IPS-15b (cell line): ENCODE measurements around the gene MYLK2.

Experiments
- H3K27me3 ChIP-seq: one replicate; pipeline ENCODE4 v1.6.1; 2013; ENCODE audit warnings: low read length; ENCODE audit not compliant: control insufficient read depth, insufficient read depth
- H3K36me3 ChIP-seq: one replicate; pipeline ENCODE4 v1.6.1; 2013; ENCODE audit warnings: low read length; ENCODE audit not compliant: control insufficient read depth, insufficient read depth
- H3K4me1 ChIP-seq: one replicate; pipeline ENCODE4 v1.6.1; 2013; ENCODE audit warnings: mild to moderate bottlenecking, low read length; ENCODE audit not compliant: control insufficient read depth, insufficient read depth
- H3K4me3 ChIP-seq: one replicate; pipeline ENCODE4 v1.5.1; 2013; ENCODE audit warnings: low read depth, low read length
- H3K9ac ChIP-seq: one replicate; pipeline ENCODE4 v1.6.1; 2013; ENCODE audit warnings: low read depth, mild to moderate bottlenecking, low read length
- H3K9me3 ChIP-seq: one replicate; pipeline ENCODE4 v1.6.1; 2013; ENCODE audit warnings: mild to moderate bottlenecking, low read length; ENCODE audit not compliant: control insufficient read depth, insufficient read depth

Gene MYLK2

DNA sequence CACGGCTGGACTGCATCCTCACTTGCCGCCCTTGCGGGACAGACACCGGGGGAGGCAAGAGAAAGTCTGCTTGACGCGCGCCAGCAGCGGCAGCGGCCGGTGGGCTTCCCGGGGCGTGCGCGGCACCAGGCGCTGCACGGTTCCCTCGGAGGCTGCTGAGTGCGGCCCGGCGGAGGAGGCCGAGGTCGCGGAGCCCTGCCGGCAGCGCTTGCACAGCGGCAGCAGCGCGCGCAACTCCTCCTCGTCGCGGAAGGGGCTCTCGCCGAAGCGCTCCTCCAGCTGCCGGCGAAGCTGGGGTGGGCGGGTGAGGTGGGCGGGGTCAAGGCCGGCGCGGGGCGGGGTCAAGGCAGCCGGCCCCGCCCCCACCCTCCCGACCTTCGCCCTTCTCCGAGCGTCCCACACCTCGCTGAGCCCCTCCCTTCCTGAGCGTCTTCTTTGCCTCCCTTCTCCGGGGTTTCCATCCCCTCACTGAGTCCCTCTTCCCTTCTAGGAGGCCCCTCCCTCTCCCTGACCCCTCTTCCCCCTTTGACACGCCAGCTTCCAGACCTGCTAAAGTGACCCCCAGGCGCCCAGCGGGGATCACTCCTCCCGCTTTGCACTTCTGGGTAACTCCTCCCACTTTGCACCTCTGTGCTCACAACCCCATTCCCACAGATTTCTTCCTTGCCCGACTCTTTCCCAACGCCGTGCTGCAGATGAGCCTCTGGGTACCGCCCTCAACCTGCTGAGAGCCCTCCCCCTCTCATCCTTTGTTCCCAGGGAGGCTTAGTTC lies 42.4 kb downstream of the MYLK2 start:
- Histone ChIP-seq H3K9ac (no peak overlapping the region), H3K4me3 (peak overlapping the region; percentile 86), H3K4me1 (peaks cover 8% of the 10 kb centered on the region), H3K27me3 (peaks cover 12% of the 10 kb centered on the region), H3K9me3 (no peaks in the 10 kb centered on the region), H3K36me3 (no peaks in the 10 kb centered on the region)

DNA sequence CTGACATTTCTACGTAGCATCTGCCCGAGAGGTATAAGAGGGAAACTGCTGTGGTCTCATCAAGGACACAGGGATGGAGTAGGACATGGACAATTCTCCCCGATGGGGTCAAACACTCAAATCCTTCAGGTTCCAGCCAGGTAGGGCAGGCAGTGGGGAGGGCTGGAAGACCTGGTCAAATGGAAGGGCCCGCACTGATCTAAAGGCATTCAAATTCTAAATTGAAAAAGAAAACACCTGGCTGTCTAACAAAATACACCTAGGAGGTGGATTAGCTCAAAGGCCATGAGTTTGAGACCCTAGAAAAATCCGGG lies 43.0 kb downstream of the MYLK2 start:
- Histone ChIP-seq H3K27me3 (peaks cover 12% of the 10 kb centered on the region), H3K4me3 (peak overlapping the region; percentile 86), H3K4me1 (peaks cover 5% of the 10 kb centered on the region), H3K9ac (no peak overlapping the region), H3K36me3 (no peaks in the 10 kb centered on the region), H3K9me3 (no peaks in the 10 kb centered on the region)

DNA sequence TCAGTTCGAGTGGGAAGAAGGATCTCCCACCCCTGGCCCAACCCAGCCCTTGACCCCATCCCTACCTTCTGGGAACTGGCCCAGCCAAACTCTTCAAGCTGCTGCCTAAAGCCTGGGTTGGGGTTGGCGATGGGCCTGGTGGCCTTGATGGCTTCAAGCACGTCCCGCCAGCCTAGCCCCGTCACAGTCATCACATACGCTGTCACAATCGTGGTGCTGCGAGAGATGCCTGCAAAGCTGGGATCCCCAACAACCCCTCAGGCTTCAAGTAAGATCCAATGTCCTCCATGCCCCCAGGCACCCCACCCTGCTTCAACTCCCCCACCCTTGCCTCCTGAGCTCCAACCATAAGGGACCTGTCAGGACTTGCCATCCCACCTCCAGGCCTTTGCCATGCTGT lies 43.4 kb downstream of the MYLK2 start:
- H3K36me3 ChIP-seq: no peaks in the 10 kb centered on the region
- H3K9me3 ChIP-seq: no peaks in the 10 kb centered on the region
- no peak overlapping the region for H3K9ac ChIP-seq
- H3K4me1 ChIP-seq: peaks cover 5% of the 10 kb centered on the region
- H3K4me3 ChIP-seq: peak overlapping the region; percentile 86
- H3K27me3 ChIP-seq: peaks cover 9% of the 10 kb centered on the region

DNA sequence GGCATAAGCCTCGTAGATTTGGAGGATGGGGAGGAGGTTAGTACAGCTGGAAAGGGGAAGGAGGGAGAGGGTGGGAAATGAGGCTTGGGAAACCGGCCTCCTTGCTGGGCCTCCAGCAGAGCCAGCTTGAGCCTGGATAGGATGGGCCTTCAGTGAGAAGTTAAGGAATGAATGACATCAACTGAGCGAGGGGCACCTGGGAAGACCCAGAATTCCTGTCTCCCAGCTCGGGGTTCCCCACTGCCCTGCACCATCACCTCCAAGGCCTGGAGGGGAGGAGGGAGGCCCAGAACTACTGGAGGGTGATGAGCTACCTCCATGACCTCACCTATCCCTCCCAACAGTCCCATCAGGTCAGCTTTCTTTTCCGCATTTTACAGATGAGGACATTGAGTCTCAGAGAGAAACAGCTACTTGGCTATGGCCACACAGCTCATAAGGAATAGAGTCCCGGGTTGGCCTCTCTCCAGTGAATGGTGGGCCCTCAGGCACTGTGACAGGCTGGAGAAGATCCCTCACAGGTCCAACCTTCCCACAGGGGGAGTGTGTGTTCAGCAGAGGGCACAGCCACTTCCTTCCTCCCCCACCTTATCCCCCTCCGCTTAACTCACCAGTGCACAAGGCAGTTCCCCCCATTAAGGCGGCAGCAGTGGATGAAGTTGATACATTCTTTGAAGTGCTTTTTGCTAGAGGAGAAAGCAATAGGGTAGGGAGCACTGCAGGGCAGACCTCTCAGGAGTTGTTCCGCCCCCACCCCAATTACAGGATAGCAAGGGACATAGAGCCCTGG lies 44.3 kb downstream of the MYLK2 start:
- Histone ChIP-seq H3K9ac (no peak overlapping the region), H3K9me3 (no peaks in the 10 kb centered on the region), H3K27me3 (peaks cover 5% of the 10 kb centered on the region), H3K4me3 (no peak overlapping the region), H3K36me3 (no peaks in the 10 kb centered on the region), H3K4me1 (peaks cover 5% of the 10 kb centered on the region)

DNA sequence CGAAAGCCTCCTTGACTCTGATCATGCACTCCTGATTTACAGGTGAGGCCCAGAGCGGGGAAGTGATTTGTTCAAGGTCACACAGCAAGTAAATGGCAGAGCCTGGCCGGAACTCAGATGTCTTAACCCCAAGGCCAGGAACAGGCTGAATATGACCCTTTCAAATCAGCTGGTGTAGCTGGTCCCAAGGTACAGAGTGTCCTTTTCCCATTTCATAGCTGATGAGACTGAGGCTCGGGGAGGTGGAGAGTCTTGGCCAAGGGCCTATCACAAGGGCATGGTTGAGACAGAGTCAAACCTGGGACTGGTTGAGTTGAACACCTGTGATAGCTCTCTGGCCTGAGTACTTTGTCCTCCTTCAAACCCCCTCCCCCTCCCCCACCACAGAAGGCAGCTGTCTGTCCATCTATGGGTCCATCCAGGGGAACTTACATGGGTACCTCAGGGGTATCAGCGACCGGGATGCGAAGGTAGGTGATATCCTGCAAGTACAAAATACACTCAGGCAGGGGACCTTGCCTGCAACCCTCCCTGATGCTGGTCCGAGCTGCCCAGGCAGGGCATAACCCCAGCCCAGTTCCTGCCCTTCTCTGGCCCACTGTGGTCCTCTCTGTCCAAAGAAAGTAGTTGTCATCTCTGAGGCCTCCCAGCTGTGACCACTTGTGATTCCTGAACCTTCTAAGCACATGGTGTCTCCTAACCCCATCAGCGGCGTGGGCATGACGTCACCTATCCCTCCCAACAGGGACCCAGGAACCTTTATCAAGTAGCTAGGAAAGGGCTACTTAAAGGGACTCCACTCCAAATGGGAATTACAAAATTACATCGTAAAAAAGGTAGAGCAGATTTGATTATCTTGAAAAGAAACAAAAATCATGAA lies 45.6 kb downstream of the MYLK2 start:
- Histone ChIP-seq H3K27me3 (peaks cover 16% of the 10 kb centered on the region), H3K9me3 (no peaks in the 10 kb centered on the region), H3K36me3 (no peaks in the 10 kb centered on the region), H3K9ac (no peak overlapping the region), H3K4me1 (peaks cover 5% of the 10 kb centered on the region), H3K4me3 (no peak overlapping the region)

DNA sequence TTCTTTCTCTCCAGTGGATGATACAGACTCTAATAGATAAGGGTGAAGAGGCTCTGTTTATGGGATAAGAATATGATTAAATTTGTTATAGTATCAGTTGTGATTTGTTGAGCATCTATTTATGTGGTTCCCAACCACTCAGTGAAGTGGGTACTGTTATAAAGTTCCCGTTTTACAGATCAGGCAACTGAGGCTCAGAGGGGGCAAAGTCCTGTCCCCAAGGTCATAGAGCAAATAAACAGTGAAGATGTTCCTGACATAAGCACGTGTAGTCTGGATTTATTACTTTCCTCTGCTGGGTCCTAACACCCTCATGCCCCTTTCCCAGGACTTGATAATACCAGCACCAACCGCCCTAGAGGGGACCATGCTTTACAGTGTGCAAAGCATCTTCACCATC lies 47.1 kb downstream of the MYLK2 start:
- peaks cover 4% of the 10 kb centered on the region for H3K4me1 ChIP-seq
- H3K27me3 ChIP-seq: peaks cover 19% of the 10 kb centered on the region
- H3K4me3 ChIP-seq: no peak overlapping the region
- H3K9me3 ChIP-seq: no peaks in the 10 kb centered on the region
- no peaks in the 10 kb centered on the region for H3K36me3 ChIP-seq
- H3K9ac ChIP-seq: no peak overlapping the region

DNA sequence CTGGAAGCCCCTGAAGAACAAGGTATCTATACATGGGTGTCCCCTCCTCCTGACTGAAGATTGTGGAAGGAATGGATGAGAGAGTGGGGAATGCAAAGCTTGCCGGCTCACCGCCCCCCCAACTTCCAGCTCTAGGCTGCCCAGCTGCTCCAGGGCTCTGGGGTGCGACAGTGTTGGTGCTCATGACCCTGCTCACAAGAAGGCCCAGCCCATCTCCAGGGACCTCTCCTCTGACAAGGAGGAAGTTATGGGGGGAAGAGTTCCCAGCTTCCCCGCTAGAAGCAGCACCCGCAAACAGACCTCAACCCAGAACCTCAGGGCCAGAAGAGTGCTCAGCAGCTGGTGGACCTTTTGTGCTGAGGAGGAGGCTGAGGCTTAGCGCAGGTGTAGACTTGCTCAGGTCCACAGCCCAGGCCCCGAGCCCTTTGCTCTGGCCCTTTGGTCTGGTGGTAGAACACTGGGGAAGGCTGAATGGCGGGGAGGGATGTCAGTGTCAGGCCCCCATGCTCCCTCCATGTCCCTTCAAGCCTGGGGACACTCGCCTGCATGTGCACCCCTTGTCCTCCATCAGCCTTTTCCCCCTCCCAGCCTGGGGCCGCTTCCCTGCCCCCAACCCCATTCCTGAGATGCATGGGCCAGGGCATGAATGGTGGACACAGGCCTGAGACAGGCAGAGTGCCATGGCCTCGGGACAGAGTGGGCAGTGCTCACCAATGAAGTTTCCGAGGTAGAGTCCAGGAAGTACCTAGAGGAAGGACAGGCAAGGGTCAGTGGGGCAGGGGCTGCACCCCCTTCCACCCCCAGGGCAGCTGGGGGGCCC lies 49.9 kb downstream of the MYLK2 start:
- H3K4me3 ChIP-seq: peak overlapping the region; percentile 67
- peak overlapping the region; percentile 9 for H3K9ac ChIP-seq
- H3K4me1 ChIP-seq: peaks cover 4% of the 10 kb centered on the region
- no peaks in the 10 kb centered on the region for H3K9me3 ChIP-seq
- H3K27me3 ChIP-seq: peaks cover 23% of the 10 kb centered on the region
- H3K36me3 ChIP-seq: no peaks in the 10 kb centered on the region

DNA sequence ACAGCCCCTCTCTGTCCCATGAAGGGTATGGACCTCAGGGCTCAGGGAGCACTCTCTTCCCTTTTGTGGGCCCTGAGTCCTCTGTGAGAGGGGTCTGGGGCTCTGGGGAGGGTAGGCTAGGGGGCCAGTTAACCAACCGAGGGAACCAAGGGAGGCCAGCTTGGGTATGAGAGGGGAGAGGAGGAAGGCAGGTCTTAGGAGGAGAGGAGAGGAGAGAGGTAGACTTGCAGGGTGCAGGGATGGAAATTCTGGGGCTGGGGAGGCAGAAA lies 50.5 kb downstream of the MYLK2 start:
- Histone ChIP-seq H3K9ac (peak overlapping the region; percentile 9), H3K36me3 (no peaks in the 10 kb centered on the region), H3K27me3 (peaks cover 23% of the 10 kb centered on the region), H3K4me1 (peaks cover 4% of the 10 kb centered on the region), H3K9me3 (no peaks in the 10 kb centered on the region), H3K4me3 (peak overlapping the region; percentile 67)

DNA sequence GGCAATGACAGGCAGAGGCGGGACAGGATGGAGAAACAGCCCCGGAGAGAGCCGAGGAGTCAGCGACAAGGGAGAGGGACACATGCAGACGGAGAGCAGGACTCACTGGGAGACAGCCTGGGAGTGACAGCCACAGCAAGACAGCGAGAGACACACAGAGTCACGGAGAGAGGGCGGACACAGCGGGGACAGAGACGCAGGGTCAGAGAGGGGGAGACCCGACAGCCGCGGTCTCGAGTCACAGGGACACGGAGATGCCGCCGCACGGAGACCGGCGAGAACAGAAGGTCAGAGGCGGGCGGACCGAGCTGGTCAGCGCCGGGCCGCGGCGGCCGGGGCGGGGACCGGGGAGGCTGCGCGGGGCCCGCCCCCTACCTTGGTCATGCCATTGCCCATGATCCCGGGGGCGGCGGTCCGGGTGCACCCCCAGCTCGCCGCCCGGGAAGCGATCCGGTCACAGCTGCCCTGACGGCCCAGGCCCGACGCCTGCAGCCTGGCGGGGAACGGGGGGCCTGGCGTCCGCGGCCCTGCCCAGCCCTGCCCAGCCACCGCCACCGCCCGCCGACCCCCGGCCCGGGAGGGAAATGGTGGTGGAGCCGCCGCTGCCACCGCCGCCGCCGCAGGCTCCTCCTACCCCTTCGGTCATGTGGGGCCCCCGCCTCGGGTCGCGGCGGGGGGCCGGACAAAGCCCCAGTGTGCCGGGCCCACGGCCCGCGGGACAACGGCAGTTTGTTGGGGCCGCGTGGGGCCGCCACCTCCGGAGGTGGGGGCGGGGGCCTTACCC lies 51.0 kb downstream of the MYLK2 start, which contains the start of the genes DUSP15 and TTLL9:
TSS of gene DUSP15 (minus strand) at position 586 of the 784 bp plus-strand sequence. CDS start at position 396, 190 bp downstream.
TSS of gene TTLL9 (plus strand) at position 693 of the 784 bp plus-strand sequence. CDS start 493 bp downstream, outside the sequence.
- no peaks in the 10 kb centered on the region for H3K36me3 ChIP-seq
- H3K4me3 ChIP-seq: peak within 1 kb of the TSS; percentile 67
- H3K4me1 ChIP-seq: peaks cover 4% of the 10 kb centered on the region
- H3K27me3 ChIP-seq: peaks cover 23% of the 10 kb centered on the region
- H3K9me3 ChIP-seq: no peaks in the 10 kb centered on the region
- peak within 1 kb of the TSS; percentile 9 for H3K9ac ChIP-seq

DNA sequence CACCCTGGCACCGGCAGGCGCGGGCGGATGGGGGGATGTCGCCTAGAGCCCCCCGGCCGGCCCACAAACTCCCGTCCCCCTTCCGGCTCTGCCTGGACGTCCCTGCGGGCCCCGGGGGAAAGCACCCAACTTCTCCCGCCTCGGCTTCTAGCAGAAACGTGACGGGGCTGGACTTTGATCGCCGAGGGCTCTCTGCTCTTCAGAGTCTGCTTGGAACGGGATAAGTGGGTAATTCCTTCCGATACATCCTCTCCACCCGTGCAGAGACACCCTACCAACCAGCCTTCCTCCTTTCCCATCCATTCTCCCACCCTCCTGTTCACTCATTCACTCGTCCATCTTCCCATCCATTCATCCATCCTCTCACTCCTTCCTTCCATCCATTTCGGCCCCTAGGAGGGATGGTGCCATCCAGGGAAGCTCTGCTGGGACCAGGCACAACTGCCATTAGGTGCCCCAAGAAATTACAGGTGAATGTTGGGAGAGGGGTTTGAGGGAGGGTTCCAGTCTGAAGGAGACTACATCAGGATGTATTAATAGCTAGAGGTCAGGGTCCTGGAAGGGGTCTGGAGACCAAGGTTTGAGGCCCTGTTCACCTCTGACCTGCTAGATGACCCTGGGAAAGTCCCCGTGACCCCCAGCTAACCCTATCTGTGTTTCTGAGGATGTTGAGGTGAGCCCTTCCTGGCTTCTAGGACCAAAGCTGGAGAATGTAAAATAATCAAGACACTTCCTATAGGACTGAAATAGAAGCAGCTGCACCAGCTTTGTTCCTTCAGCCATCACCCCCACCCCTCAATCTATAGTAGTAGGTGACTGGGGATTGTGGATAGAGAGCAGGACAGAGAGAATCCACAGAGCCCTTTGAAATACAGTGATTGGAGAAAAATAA lies 51.8 kb downstream of the MYLK2 start:
- Histone ChIP-seq H3K27me3 (peaks cover 23% of the 10 kb centered on the region), H3K4me3 (peak overlapping the region; percentile 67), H3K36me3 (no peaks in the 10 kb centered on the region), H3K9ac (peak overlapping the region; percentile 9), H3K4me1 (peaks cover 4% of the 10 kb centered on the region), H3K9me3 (no peaks in the 10 kb centered on the region)
